Mesodermal cell (in vitro differentiated cells): Measurements from ENCODE around the gene MYBPH. TPM values are rescaled to one million over a fixed set of nuclear protein-coding genes. Genes with fewer than 3 reads are reported as not detected.

Source experiments
- H3K27ac ChIP-seq: 2 replicates; pipeline ENCODE4 v1.7.0; 2013; ENCODE audit warnings: mild to moderate bottlenecking, low read depth, low read length, moderate library complexity; ENCODE audit not compliant: severe bottlenecking
- H3K36me3 ChIP-seq: 2 replicates; pipeline ENCODE4 v1.7.1; 2013; ENCODE audit warnings: mild to moderate bottlenecking, low read length, moderate library complexity; ENCODE audit not compliant: control insufficient read depth, insufficient read depth
- H3K4me1 ChIP-seq: one replicate; pipeline ENCODE4 v1.7.1; 2013; ENCODE audit warnings: mild to moderate bottlenecking, low read length; ENCODE audit not compliant: insufficient read depth, control insufficient read depth, poor library complexity, severe bottlenecking
- H3K4me3 ChIP-seq: 2 replicates; pipeline ENCODE4 v1.7.0; 2013; ENCODE audit warnings: low read length, control low read depth, mild to moderate bottlenecking; ENCODE audit not compliant: insufficient read depth, poor library complexity, severe bottlenecking; ENCODE audit errors: extremely low read depth
- H3K9me3 ChIP-seq: 2 replicates; pipeline ENCODE4 v1.7.1; 2013; ENCODE audit warnings: mild to moderate bottlenecking, low read length, moderate library complexity; ENCODE audit not compliant: control insufficient read depth
- WGBS, 2 experiments: methylation state at CpG; one replicate each; pipeline ENCODE4 v1.1.5; 2013; ENCODE audit warnings: missing lambda C conversion rate in 2 of 2; ENCODE audit not compliant: insufficient coverage in 2 of 2; 5-methylcytosine and 5-hydroxymethylcytosine counted together
- polyA plus RNA-seq, 2 experiments: library from polyadenylated mRNA; stranded (reverse); fragments of 50-300 nt; gene quantifications; one replicate each; pipeline ENCODE4 v1.2.3, GENCODE V29; 2013

MYBPH gene, protein sequence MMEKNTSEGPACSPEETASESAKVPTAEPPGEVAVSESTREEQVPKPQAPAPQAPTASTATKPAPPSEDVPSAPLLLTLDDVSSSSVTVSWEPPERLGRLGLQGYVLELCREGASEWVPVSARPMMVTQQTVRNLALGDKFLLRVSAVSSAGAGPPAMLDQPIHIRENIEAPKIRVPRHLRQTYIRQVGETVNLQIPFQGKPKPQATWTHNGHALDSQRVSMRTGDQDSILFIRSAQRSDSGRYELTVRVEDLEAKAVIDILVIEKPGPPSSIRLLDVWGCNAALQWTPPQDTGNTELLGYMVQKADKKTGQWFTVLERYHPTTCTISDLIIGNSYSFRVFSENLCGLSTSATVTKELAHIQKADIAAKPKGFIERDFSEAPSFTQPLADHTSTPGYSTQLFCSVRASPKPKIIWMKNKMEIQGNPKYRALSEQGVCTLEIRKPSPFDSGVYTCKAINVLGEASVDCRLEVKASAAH
- 0.22 TPM for polyA plus RNA-seq (2013, experiment 1 of 2)
- 0.30 TPM for polyA plus RNA-seq (2013, experiment 2 of 2)

DNA sequence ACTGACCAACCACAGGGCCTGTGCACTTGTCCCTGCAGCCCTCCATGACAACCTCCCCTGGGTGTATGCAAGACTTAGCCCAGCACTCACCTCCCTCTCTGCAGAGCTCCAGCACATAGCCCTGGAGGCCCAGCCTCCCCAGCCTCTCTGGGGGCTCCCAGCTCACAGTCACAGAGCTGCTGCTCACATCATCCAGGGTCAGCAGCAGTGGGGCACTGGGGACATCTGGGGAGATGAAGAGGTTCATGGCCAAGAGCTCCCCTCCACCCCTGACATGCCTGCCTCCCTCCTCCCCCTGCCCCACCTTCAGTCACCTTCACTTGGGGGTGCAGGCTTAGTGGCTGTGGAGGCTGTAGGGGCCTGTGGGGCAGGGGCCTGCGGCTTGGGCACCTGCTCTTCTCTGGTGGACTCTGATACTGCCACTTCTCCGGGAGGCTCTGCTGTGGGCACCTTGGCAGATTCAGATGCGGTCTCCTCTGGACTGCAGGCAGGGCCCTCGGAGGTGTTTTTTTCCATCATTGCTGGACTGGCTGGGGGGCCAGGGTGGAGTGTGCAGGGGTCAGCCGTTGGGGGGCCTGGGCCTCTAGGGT, at the start of gene MYBPH:
Gene MYBPH, minus strand, starts transcription at position 590 of the 590 bp plus-strand sequence. Its CDS starts 71 bp downstream, at position 519.
- WGBS, 2 experiments = 100% methylated on average over 1 to 3 of the region's 5 CpGs
- Histone ChIP-seq H3K9me3 (no peaks in the 10 kb centered on the region), H3K4me1 (peaks cover 50% of the 10 kb centered on the region), H3K4me3 (no peak within 1 kb of the TSS), H3K27ac (no peak within 1 kb of the TSS), H3K36me3 (no peaks in the 10 kb centered on the region)

DNA sequence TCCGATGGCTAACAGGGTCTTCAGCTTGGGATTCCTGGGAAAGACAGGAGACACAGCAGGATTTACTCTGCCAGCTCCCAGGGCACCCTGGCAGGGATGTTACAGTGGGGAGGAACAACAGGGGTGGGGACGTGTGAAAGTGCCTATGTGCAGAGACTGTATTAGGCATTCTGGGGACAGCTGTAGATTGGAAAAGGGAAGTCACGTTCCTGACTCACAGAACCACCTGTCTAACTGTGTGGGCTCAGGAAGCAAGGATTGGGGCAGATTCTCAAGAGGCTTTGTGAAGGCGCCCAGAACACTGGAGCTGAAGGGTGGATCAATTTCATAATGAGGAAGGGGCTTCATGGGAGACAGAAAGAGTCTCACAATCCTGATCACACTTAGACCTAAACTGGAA, 49.4 kb upstream of the MYBPH start:
- Histone ChIP-seq H3K4me1 (no peaks in the 10 kb centered on the region), H3K9me3 (no peaks in the 10 kb centered on the region), H3K36me3 (no peaks in the 10 kb centered on the region), H3K27ac (no peak overlapping the region), H3K4me3 (no peak overlapping the region)
- 89 to 92% methylated on average over 3 of the region's 4 CpGs for WGBS, 2 experiments

DNA sequence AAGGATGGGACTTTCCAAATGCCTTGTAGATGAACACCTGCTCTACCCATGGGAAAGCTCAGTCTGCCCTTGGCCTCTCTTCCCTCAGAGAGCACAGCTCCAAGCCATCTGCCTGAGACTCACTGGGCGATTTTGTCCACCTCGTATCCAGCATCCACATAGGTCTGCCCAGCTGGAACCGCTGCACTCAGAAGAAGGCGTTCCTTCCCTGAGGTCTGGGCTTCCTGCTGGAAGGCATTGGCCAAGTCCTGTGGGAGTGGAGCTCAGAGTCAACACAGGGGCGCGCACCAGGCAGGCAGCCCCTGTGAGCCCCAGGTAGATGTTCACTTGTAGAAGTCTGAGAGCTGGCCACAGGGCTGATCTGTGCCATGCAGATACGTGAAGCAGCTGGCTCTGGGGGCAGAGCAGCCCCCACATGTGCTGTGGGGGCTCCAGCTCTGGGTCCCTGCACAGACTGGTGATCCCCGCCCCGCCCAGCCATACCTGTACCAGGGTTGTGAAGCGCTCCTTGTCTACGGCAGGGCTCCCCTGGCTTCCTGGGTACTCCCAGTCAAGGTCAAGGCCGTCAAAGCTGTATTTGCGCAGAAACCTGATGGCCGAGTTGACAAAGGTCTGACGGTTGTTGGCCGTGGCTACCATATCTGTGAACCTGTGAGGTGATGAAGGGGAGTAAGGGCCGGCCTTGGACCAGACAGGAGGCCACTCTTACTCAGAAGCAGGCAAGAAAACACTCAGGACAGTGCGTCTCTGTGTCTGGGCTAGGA, 47.6 kb upstream of the MYBPH start:
- 95% methylated on average over 17 to 18 of the region's 18 CpGs for WGBS, 2 experiments
- Histone ChIP-seq H3K36me3 (no peaks in the 10 kb centered on the region), H3K4me1 (no peaks in the 10 kb centered on the region), H3K9me3 (no peaks in the 10 kb centered on the region), H3K4me3 (no peak overlapping the region), H3K27ac (no peak overlapping the region)

DNA sequence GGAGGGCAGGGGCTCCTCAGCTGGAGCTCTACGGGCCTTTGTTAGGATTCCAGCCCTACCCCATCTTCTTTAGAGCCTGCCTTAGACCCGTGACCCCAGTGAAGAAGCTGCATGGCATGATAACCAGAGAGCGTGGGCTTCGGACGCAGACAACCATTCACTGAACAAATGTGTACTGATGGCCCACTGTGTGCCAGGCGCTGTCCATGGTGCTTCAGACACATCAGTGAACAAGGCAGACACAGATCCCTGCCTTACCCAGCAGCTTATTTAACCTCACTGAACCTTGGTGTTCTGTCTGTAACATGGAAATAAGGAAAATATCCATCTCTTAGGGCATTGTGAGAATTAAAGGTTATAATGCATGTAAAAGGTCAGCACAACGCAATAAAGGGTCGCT, 44.3 kb upstream of the MYBPH start:
- no peaks in the 10 kb centered on the region for H3K36me3 ChIP-seq
- no peaks in the 10 kb centered on the region for H3K9me3 ChIP-seq
- no peak overlapping the region for H3K27ac ChIP-seq
- WGBS, 2 experiments = 76 to 85% methylated on average over 7 to 8 of the region's 8 CpGs
- peaks cover 9% of the 10 kb centered on the region for H3K4me1 ChIP-seq
- H3K4me3 ChIP-seq = no peak overlapping the region

DNA sequence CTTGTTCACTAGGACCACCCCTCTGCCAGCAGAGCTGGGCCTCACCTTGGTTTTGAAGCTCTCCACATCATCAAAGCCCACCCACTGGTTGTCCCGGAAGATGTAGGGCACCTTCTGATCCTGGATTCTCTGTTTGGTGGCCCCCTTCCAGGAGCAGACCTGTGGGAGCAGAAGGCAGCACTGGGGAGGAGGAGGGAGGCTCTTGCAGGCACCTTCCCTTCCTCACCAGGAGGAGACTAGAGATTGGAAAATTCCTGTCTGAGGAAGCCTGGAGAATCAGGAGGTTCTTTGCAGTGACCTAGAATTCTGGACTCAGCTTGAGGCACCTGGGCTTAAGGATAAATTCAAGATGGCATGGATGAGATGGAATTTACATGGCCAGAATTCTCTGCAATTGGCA, 43.5 kb upstream of the MYBPH start:
- Histone ChIP-seq H3K36me3 (no peaks in the 10 kb centered on the region), H3K4me1 (peaks cover 9% of the 10 kb centered on the region), H3K27ac (no peak overlapping the region), H3K4me3 (no peak overlapping the region), H3K9me3 (no peaks in the 10 kb centered on the region)
- WGBS, 2 experiments = no CpG with 5 or more reads among the region's 1 CpG

DNA sequence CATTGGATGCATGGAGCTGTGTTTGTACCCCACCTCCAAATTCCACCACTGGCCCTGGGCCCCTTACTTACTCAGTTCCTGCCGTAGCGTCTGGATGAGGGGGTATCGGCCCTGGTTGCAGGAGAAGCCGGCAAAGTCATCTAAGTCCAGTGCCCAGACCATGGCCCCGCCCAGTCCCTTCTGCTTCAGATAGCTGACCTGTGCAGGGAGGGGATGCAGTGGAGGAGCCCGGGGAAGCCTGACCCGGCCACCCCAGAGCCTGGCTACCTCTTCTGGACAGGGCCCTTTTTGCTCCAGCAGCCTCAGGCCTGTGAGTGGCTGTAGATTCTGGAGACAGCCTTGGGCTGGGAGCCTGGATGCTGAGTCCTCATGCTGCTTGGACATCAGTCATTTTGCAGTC, 42.0 kb upstream of the MYBPH start:
- 77 to 94% methylated on average over 5 to 7 of the region's 7 CpGs for WGBS, 2 experiments
- peaks cover 9% of the 10 kb centered on the region for H3K4me1 ChIP-seq
- no peaks in the 10 kb centered on the region for H3K36me3 ChIP-seq
- H3K4me3 ChIP-seq = no peak overlapping the region
- H3K27ac ChIP-seq = no peak overlapping the region
- H3K9me3 ChIP-seq = no peaks in the 10 kb centered on the region

DNA sequence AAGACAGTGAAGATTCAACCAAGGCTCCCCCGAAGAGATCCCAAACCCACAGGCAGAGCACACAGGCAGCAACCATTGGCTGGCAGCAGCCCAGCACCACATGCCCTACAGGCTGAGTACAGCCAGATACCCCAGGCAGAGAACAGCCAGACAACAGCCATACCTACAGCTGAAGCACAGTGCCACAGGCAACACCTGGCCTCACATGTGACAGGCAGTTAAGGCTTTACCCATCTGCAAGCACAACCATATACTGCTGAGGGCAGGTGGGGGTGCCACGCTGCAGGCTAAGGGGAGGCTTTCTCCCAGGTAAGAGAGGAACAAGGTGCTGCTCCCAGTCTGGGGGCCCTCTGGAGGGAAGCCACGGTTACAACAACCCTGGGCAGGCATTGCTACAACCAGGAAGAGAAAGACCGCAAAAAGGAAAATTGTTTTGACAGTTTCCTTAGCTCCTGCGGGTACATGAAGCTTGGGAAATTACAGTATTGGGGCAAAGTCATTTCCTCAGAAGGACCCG, 41.6 kb upstream of the MYBPH start:
- Histone ChIP-seq H3K4me1 (peaks cover 9% of the 10 kb centered on the region), H3K36me3 (no peaks in the 10 kb centered on the region), H3K27ac (no peak overlapping the region), H3K4me3 (no peak overlapping the region), H3K9me3 (no peaks in the 10 kb centered on the region)
- WGBS, 2 experiments = 67 to 69% methylated on average over 5 to 6 of the region's 6 CpGs

DNA sequence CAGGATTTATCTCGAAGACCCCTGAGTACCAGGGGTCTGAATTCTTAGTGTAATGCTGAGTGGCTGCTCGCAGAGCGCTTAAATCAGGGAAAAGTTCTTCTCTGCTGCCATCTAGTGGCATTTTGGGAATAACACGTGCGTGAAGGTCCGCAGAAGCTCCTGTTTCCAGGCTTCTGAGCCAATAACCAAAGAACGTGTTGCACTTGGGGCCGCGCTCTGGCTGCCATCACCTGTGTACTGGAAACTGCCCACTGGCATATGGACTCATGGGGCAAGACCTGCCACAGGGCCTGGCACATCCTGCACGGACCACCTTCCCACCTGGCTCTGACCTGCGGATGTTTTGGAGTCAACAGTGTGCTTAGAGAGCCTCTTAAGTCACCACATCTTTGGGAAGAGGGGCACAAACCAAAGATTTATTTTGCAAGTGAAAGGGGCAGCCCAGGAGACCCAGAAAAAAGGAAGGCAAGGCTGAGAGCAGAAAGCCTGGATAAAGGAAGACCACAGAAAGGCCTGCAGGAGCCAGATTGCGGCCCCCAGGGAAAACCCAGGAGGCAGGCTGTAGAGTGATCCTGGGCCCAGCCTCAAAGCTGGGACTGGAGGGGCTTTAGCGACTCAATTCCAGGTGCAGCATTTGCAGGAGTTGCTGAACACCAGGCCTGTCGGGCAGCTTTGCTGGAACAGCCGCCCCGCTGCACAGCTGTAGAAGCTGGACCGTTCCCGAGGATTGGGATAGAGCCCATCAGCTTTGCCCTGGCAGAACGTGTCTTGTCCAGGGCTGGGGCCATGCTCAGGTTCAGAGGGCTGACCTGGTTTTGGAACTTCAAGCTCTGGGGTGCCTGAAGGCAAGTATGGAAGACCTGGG, 40.9 kb upstream of the MYBPH start:
- 35 to 38% methylated on average over 18 of the region's 19 CpGs for WGBS, 2 experiments
- Histone ChIP-seq H3K36me3 (no peaks in the 10 kb centered on the region), H3K9me3 (no peaks in the 10 kb centered on the region), H3K27ac (no peak overlapping the region), H3K4me3 (no peak overlapping the region), H3K4me1 (peaks cover 9% of the 10 kb centered on the region)

DNA sequence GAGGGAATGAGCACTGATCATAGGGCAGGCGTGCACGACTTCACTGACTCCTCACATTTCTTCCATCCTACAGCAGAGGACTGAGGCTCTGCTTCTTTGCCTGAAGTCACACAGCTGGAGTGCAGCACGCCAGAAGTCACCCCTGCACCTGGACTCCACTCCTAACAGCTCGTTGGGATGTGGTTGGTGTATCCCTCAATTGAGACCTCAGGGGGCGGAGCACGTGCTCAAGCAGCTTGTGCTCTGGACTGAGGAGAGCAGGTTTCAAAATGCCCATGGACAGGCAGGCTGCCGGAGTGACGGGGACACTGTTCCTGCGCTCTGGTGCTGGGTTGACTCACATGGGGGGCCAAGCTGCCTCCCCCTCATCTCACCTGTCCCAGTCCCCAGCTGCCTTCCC, 39.9 kb upstream of the MYBPH start:
- Histone ChIP-seq H3K27ac (no peak overlapping the region), H3K4me3 (no peak overlapping the region), H3K36me3 (no peaks in the 10 kb centered on the region), H3K9me3 (no peaks in the 10 kb centered on the region), H3K4me1 (peaks cover 9% of the 10 kb centered on the region)
- 67% methylated on average over 7 of the region's 9 CpGs for WGBS, 2 experiments

DNA sequence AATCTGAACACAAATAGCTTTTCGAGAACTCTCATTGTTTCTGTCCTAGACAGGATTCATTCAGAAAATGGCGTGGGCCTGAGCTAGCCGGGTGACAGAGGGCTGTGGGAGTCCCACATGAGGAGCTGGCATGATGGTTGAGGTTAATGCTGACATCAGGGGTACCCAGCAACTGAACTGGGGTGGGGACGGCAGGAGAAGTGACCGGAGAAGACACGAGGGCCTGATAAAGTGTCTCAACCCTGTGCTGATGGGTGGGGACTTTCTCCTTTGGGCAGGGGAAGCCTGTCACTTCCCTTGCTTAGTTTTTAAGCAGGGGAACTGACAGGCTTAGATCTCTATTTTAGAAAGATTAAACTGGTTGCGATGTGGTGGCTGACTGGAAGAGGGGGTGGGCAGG, 39.2 kb upstream of the MYBPH start:
- H3K4me3 ChIP-seq = no peak overlapping the region
- WGBS, 2 experiments = 83 to 91% methylated on average over 7 of the region's 7 CpGs
- H3K27ac ChIP-seq = no peak overlapping the region
- H3K9me3 ChIP-seq = no peaks in the 10 kb centered on the region
- H3K4me1 ChIP-seq = peaks cover 9% of the 10 kb centered on the region
- no peaks in the 10 kb centered on the region for H3K36me3 ChIP-seq
